ENCODE results near the gene LCN2. TPM values are rescaled to one million over a fixed set of nuclear protein-coding genes. Genes with fewer than 3 reads are reported as not detected.
"Not testable (repeated sequence)": the region's sequence is repeated elsewhere in the genome, so short reads cannot be mapped to it uniquely, and the experiment has no call there.

Gene LCN2
- total RNA-seq, 2 experiments from 2014 or later = not detected

GRCh38 chr9:128181480-128181879 lies 32.2 kb downstream of the LCN2 start:
- H3K27me3 Mint-ChIP-seq; H3K4me3 Mint-ChIP-seq; ATAC-seq; DNase-seq; H3K9me3 Mint-ChIP-seq (ENCODE audit: low read depth); H3K27ac Mint-ChIP-seq; H3K4me1 Mint-ChIP-seq: not testable (repeated sequence)
- CTCF ChIA-PET = interaction anchor here (0.6 kb wide), 1 partner anchor 113 kb away, joined by 4 read pairs; no protein-coding TSS in a partner anchor
- H3K36me3 Mint-ChIP-seq = peaks cover 49% of the 10 kb centered on the region

- Mint-ChIP-seq H3K4me1 (peaks cover 8% of the 10 kb centered on the region), H3K27ac (no peak overlapping the region), H3K9me3 (ENCODE audit: low read depth) (peaks cover 6% of the 10 kb centered on the region), H3K27me3 (no peaks in the 10 kb centered on the region), H3K36me3 (peaks cover 46% of the 10 kb centered on the region), H3K4me3 (no peak overlapping the region)
- no peak for ATAC-seq
- DNase-seq = no peak
- CTCF ChIA-PET = interaction anchor here (1.5 kb wide), 1 partner anchor 13 kb away, joined by 5 read pairs; no protein-coding TSS in a partner anchor
Observed at GRCh38 chr9:128182893-128183588, 33.8 kb downstream of the LCN2 start.

DNA sequence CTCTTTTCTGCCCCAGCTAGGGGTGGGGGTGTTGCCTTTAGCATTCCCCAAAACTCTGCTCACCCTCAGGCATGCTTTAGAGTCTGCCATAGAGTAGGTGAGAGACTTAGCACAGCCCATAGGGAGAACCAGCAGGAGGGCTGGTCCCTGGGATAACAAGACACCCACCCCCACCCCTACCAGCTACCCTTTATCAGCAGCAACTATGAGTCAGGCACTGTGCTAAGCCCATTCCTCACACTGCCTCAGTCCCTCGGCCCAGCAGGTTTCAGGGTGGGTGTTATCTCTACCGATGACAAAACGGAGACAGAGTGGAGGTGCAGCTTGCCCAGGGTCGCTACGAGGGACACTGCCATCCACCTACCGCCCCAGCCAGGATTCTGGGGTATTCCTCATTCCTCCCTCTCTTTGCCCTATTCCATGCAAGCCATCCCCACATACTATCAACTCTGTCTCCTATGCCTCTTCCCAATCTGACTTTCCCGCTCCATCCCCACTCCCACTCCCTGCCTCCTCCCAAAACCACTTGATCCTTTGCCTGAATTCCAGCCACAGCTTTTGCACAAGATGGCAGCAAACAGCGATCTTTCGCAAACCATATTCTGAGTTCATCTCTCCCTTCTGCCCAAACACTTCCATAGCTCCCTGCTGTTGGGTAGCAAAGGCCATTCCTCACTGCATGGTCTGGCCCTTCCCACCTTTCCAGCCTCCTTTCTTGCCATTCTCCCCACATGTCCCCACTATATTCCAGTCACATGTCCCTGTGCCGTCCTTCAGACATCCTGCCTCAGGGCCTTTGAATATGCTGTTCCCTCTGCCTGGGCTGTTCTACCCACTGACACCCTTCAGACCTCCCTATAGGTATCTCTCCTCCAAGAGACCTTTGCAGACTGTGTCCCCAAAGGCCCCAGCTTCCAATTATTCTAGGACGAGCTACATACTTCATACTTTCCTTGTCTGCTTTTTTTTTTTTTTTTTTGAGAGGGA lies 37.0 kb downstream of the LCN2 start:
- CTCF ChIA-PET = interaction anchor here (0.7 kb wide), 1 partner anchor 26 kb away, joined by 3 read pairs; the partner anchor contains the start of gene BBLN
- H3K4me3 Mint-ChIP-seq = no peak overlapping the region
- no peaks in the 10 kb centered on the region for H3K9me3 Mint-ChIP-seq (ENCODE audit: low read depth)

DNA sequence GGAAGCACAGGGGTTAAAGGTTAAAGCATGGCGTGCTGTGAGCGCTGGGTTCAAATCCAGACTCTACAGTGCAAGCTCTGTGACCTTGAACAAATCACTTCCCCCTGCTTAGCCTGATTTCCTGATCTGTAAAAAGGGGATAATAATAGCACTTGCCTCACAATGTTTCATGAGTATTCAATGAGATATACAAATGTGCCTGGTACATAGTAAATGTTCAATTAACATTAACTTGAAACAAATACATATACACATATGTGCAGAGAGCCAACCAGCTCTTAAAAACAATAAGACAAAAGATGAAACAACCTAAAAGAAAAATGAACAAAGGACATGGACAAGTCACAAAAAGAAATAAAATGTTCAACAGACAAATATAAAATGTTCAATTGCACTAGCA lies 38.1 kb downstream of the LCN2 start:
- CTCF ChIA-PET = interaction anchor here (0.7 to 1.1 kb wide), 3 partner anchors 27 to 154 kb away, joined by 3 read pairs; partner anchors contain the start of gene BBLN
- no peak overlapping the region for H3K27ac Mint-ChIP-seq
- H3K9me3 Mint-ChIP-seq (ENCODE audit: low read depth) = no peaks in the 10 kb centered on the region
- DNase-seq (no peak), ATAC-seq (no peak)
- H3K27me3 Mint-ChIP-seq = no peaks in the 10 kb centered on the region
- H3K4me3 Mint-ChIP-seq = no peak overlapping the region
- H3K4me1 Mint-ChIP-seq = peaks cover 34% of the 10 kb centered on the region
- H3K36me3 Mint-ChIP-seq = peaks cover 26% of the 10 kb centered on the region

More for the DNA sequence above, 37.0 kb downstream of the LCN2 start:
- H3K27me3 Mint-ChIP-seq = no peaks in the 10 kb centered on the region
- ATAC-seq = no peak
- H3K27ac Mint-ChIP-seq = no peak overlapping the region
- no peak for DNase-seq
- peaks cover 30% of the 10 kb centered on the region for H3K4me1 Mint-ChIP-seq
- H3K36me3 Mint-ChIP-seq = peaks cover 28% of the 10 kb centered on the region

- Mint-ChIP-seq H3K27me3 (no peaks in the 10 kb centered on the region), H3K36me3 (peaks cover 22% of the 10 kb centered on the region), H3K4me1 (peaks cover 40% of the 10 kb centered on the region), H3K9me3 (ENCODE audit: low read depth) (no peaks in the 10 kb centered on the region), H3K4me3 (no peak overlapping the region), H3K27ac (no peak overlapping the region)
- no peak for ATAC-seq
- DNase-seq = no peak
- CTCF ChIA-PET = interaction anchor here (0.9 to 1.1 kb wide), 3 partner anchors 71 to 153 kb away, joined by 3 to 4 read pairs (median 3); no protein-coding TSS in a partner anchor
Observed at GRCh38 chr9:128188209-128188608, 39.0 kb downstream of the LCN2 start.

DNA sequence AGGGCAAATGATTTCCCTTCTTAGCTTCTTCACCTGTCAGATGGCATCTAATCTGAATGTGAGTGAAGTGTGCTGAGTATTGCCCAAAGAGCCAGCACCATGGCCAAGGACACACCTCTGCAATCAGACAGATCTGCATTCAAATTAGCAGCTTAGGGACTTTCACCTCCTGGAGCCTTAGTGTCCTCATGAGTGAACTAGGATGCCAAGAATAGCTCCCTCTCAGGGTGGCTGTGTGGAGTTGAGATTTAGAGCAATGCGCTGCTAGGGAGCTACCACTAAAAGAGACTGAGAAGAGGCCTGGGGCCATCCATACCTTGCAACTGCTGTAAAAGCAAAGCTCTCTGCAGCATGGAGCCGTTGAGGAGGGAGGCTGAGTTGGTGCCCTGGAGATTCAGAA lies 40.8 kb downstream of the LCN2 start:
- H3K9me3 Mint-ChIP-seq (ENCODE audit: low read depth) = no peaks in the 10 kb centered on the region
- DNase-seq = no peak
- H3K36me3 Mint-ChIP-seq = peaks cover 19% of the 10 kb centered on the region
- H3K4me3 Mint-ChIP-seq = peak overlapping the region; percentile 99
- peak overlapping the region; percentile 67 for H3K27ac Mint-ChIP-seq
- H3K4me1 Mint-ChIP-seq = peaks cover 42% of the 10 kb centered on the region
- CTCF ChIA-PET = interaction anchor here (0.8 to 3.1 kb wide), 10 partner anchors 10 to 151 kb away, joined by 3 to 24 read pairs (median 4); partner anchors contain the start of gene BBLN
- no peaks in the 10 kb centered on the region for H3K27me3 Mint-ChIP-seq
- no peak for ATAC-seq

DNA sequence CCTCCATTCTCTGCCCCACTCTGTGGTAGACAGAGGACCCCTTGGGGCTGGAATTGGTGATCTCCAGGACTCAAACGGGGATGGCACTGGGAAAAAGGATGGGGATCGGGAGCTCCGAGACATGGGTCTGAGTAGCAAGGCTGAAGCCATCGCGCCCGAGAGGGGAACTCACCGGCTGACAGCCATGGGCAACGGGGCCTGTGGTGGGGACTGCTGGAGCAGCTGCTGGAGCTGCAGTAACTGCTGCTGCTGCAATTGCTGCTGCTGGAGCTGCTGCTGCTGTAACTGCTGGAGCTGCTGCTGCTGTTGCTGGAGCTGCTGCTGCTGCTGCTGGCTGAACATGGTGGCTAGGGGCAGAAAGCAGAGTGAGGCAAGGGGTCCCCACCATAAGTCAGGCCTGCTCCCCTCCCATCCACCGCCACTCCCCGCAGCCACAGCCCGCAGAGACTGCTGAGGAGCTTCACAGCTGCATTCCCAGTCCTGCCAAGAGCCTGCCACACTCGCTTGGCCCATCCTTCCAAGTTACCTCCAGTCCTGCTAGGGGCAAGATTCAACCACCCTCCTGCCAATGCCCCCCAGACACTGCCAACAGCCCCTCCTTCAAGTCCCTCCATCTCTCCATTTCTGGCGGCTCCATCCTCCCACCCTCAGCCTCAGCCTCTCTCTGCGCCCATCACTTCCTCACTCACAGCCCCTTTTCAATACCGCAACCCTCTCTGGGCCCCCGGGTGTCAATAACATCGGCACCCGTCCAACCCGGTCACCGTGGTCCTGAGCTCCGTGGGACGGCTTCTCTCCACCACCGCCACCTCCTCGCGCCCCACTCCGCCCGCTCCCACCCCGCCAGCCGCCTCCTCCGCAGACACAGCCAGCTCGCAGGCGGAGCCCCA lies 41.5 kb downstream of the LCN2 start:
- peaks cover 42% of the 10 kb centered on the region for H3K4me1 Mint-ChIP-seq
- H3K27ac Mint-ChIP-seq = peak overlapping the region; percentile 93
- peak overlapping the region; percentile 99 for H3K4me3 Mint-ChIP-seq
- H3K9me3 Mint-ChIP-seq (ENCODE audit: low read depth) = no peaks in the 10 kb centered on the region
- ATAC-seq (peak; percentile 51), DNase-seq (peak; percentile 56)
- peaks cover 14% of the 10 kb centered on the region for H3K36me3 Mint-ChIP-seq
- H3K27me3 Mint-ChIP-seq = no peaks in the 10 kb centered on the region
- CTCF ChIA-PET = interaction anchor here (0.8 to 3.1 kb wide), 12 partner anchors 10 to 151 kb away, joined by 3 to 24 read pairs (median 4); partner anchors contain the start of genes BBLN and DNM1

DNA sequence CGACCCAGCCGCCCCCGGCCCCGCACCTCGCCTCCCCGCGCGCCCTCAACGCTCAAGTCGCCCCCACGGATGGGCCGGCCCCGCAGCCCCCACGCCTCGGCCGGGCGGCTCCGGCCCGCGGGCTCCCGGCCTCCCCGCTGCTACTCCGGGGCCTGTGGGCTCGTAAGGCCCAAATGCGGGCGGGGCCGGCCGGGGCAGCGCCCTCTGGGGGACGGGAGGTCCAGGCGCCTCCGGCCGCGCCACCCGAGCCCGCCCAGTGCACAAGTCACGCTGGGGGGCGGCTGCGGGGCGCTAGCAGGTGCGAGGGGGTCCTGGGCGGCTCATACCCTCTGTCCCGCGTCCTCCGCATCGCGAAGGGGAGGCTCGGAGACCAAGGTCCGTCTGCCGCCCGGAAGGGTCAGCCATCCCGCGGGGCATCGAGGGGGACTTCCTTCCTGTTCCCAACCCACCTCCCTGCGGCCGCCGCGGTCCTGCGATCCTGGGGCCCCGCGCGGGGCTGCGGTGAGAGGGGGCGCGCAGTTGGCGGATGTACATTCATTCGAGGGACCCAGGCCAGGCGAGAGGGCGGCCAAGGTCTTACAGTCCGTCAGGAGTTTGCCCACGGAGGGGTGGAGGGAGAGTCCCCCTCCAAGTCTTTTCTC lies 42.3 kb downstream of the LCN2 start, which contains the start of gene CIZ1:
Gene CIZ1, minus strand, starts transcription at position 167 of the 641 bp plus-strand sequence. CDS start 715 bp downstream, outside the sequence.
- CTCF ChIA-PET = interaction anchor here (0.8 to 3.1 kb wide), 6 partner anchors 9 to 150 kb away, joined by 3 to 24 read pairs (median 8); partner anchors contain the start of genes BBLN and DNM1
- Mint-ChIP-seq H3K4me3 (peak within 1 kb of the TSS; percentile 99), H3K36me3 (peaks cover 14% of the 10 kb centered on the region), H3K27ac (peak within 1 kb of the TSS; percentile 93), H3K27me3 (no peaks in the 10 kb centered on the region), H3K9me3 (ENCODE audit: low read depth) (no peaks in the 10 kb centered on the region), H3K4me1 (peaks cover 42% of the 10 kb centered on the region)
- ATAC-seq (peak; percentile 91), DNase-seq (peak; percentile 81)

GRCh38 chr9:128192601-128193371 lies 43.5 kb downstream of the LCN2 start:
- ATAC-seq = peak; percentile 54
- peaks cover 12% of the 10 kb centered on the region for H3K36me3 Mint-ChIP-seq

GRCh38 chr9:128193469-128194096 lies 44.3 kb downstream of the LCN2 start:
- H3K4me3 Mint-ChIP-seq = no peak overlapping the region
- no peak overlapping the region for H3K27ac Mint-ChIP-seq

More at GRCh38 chr9:128192601-128193371, 43.5 kb downstream of the LCN2 start:
- DNase-seq = peak; percentile 62
- Mint-ChIP-seq H3K4me3 (peak overlapping the region; percentile 39), H3K27me3 (no peaks in the 10 kb centered on the region), H3K4me1 (peaks cover 39% of the 10 kb centered on the region), H3K27ac (no peak overlapping the region), H3K9me3 (ENCODE audit: low read depth) (no peaks in the 10 kb centered on the region)
- CTCF ChIA-PET = interaction anchor here (1.3 to 3.1 kb wide), 3 partner anchors 11 to 169 kb away, joined by 4 to 24 read pairs (median 4); partner anchors contain the start of genes BBLN and DNM1

More at GRCh38 chr9:128193469-128194096, 44.3 kb downstream of the LCN2 start:
- peaks cover 34% of the 10 kb centered on the region for H3K4me1 Mint-ChIP-seq
- peaks cover 7% of the 10 kb centered on the region for H3K36me3 Mint-ChIP-seq
- CTCF ChIA-PET = interaction anchor here (1.3 to 1.4 kb wide), 2 partner anchors 10 to 168 kb away, joined by 4 read pairs; partner anchors contain the start of gene DNM1
- no peaks in the 10 kb centered on the region for H3K9me3 Mint-ChIP-seq (ENCODE audit: low read depth)
- no peak for ATAC-seq
- DNase-seq = no peak
- no peaks in the 10 kb centered on the region for H3K27me3 Mint-ChIP-seq
